AG09319 (cell line): ENCODE measurements around the gene TRPM2.

Source experiments
- DNase-seq: peaks from one replicate; pipeline ENCODE4 v3.0.0-alpha.2; 2010; ENCODE audit warnings: low read depth; ENCODE audit errors: extremely low read depth
- TF ChIP-seq, protein P1 (sequence below): IDR thresholded peaks from 2 replicates; pipeline ENCODE4 v1.5.1; 2011; ENCODE audit warnings: low read depth, mild to moderate bottlenecking, inconsistent platforms, low read length, moderate library complexity

The TRPM2 gene

DNA sequence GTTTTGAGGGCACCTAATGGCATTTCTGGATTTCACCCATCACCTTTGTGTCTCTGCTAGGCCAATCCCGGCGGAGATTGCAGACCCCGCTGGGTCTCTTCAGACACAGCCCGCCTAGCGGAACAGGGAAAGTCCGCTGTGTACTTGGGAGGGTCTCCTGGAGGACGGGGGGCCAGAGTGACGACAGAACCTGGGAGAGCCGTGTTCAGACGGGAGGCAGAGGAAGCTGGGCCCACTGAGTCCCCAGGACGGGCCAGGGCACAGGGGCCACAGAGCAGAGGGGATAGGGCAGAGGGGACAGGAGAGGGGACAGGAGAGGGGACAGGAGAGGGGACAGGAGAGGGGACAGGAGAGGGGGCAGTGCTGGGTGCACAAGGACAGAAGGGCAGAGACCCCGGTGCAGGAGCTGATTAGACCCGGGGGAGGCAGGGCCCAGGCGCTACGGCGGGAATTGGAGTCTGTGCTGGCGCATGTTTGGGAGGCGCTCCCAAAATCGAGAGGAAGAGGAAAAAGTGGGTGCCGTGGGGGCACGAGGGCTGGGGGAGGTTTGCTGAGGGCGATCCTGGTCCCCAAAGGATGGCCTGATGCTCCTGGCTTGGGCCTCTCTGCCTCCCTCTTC is 12.7 kb downstream of the TRPM2 start:
- no peak for DNase-seq
- TF ChIP-seq, protein P1, sequence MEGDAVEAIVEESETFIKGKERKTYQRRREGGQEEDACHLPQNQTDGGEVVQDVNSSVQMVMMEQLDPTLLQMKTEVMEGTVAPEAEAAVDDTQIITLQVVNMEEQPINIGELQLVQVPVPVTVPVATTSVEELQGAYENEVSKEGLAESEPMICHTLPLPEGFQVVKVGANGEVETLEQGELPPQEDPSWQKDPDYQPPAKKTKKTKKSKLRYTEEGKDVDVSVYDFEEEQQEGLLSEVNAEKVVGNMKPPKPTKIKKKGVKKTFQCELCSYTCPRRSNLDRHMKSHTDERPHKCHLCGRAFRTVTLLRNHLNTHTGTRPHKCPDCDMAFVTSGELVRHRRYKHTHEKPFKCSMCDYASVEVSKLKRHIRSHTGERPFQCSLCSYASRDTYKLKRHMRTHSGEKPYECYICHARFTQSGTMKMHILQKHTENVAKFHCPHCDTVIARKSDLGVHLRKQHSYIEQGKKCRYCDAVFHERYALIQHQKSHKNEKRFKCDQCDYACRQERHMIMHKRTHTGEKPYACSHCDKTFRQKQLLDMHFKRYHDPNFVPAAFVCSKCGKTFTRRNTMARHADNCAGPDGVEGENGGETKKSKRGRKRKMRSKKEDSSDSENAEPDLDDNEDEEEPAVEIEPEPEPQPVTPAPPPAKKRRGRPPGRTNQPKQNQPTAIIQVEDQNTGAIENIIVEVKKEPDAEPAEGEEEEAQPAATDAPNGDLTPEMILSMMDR, result no peak

DNA sequence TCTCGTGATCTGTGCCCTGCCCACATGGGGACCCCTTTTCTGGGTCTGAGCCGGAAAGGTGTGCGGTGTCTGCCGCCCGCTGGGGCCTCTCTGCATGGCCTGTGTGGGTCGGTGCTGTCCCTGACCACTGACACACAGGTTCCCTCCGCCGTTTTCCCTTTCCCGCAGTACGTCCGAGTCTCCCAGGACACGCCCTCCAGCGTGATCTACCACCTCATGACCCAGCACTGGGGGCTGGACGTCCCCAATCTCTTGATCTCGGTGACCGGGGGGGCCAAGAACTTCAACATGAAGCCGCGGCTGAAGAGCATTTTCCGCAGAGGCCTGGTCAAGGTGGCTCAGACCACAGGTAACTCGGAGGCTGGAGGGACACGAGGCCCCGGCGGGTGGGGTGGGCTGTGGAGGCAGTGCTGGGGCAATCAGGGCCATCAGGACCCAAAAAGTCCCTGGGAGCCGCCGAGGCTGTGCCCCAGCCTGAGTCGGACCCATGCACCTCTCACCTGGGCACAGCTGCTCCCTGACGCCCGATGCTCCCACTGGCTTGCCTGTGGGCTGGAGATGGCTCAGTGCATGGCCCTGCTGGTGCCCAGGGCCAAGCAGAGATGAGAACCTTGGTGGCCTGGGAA is 13.3 kb downstream of the TRPM2 start:
- TF ChIP-seq, protein P1, result no peak
- DNase-seq, result no peak

DNA sequence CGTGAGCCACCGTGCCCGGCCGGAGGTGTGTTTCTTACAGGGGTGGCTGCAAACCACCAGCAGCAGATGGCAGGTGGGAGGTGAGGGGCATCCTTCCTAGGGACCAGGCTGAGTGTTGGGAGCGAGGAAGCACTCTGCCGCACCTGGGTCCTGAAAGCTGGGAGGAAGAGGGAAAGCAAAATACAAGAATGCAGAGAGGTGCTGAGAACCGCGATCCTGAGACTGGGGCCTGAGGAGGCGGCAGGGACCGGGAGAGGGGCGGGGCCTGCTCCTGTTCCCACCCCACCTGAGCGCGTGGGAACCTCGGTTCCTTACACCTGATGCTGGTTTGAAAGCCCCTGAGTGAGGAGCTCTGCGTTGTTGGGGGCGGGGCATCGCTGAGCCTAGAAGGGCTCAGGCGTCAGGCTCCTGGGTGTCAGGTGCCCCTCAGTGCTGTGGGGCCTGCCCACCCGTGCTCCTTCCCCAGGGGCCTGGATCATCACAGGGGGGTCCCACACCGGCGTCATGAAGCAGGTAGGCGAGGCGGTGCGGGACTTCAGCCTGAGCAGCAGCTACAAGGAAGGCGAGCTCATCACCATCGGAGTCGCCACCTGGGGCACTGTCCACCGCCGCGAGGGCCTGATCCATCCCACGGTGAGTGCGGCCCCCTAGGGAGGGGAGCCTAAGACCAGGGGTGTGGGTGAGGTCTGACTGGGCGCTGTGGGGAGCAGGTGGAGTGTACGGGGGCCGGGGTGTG is 15.5 kb downstream of the TRPM2 start:
- no peak for DNase-seq
- TF ChIP-seq, protein P1, result no peak

DNA sequence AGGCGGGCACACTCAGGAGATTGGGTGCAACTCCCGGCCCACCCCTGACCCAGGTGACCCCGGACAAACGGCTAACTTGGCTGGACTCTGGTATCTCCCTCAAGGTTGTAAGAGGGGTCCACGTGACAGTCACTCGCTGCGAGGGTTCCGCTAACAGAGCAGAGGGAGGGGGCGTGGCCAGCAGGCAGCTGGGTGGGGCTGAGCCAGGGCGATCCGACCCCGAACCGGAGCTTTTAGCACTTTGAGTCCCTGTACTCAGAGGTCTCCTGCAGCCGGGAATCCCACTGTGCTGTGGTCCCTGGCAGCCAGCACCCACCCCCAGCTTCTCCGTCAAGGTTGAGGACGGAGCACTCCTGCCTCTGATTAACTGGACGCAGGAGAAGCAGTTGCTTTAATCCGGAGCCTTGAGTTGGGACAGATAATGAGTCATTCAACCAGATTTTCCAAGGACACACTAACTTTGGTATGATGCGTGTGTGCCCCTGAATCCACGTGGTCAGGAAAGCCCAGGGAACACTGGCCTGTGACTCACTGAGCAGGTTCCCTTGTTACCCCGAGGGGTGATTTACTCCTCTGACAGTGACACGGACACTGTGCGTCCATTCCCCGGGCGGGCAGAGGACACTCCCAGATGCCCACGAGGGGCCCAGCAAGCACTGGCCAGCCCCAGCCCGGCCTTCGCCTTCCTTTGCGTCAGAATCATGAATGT is 16.8 kb downstream of the TRPM2 start:
- DNase-seq, result no peak
- TF ChIP-seq, protein P1, result no peak

DNA sequence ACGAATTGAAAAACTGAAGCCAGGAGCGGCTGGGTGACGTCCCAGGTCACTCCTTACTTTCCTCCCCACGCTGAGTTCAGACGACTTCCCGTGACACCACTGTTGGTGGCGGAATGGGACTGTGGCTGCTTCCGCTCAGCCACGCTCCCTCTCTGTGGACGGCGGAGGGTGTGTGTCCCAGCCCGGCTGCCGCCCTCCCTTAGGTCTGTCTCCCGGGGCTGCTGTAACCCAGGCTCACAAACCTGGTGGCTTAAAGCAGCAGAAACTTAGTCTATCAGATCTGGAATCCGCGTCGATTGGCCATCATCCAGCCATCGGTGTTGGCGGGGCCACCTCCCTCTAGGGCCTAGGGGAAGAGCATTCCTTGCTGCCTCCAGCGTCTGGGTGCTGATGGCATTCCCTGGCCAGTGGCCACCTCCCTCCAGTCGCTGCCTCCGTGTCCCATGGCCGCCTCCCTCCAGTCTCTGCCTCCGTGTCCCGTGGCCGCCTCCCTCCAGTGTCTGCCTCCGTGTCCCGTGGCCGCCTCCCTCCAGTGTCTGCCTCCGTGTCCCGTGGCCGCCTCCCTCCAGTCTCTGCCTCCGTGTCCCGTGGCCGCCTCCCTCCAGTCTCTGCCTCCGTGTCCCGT is 17.5 kb downstream of the TRPM2 start:
- TF ChIP-seq, protein P1, result no peak
- DNase-seq, result no peak

DNA sequence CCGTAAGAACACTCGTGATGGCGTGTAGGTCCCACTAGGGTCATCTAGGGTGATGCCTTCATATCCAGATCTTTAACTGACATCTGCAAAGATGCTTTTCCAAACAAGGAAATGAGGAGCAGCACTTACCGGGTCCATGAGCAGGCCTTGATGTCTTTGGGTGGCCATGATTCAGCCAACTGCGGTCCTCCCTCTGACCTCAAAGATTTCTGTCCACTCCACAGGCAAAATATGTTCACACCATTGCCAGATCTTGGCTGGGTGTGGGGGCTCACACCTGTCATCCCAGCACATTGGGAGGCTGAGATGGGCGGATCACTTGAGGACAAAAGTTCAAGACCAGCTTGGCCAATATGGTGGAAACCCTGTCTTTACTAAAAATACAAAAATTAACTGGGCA is 18.2 kb downstream of the TRPM2 start:
- DNase-seq, result no peak
- TF ChIP-seq, protein P1, result no peak
